Stomach (tissue), 9 donors: ENCODE measurements around the gene TCF7. TPM values are rescaled to one million over a fixed set of nuclear protein-coding genes. Genes with fewer than 3 reads are reported as not detected.

Experiments used
- DNase-seq, 2 donors: peaks; one replicate each; pipeline versions ENCODE4 v3.0.0 to v3.0.0-alpha.2; 2013 to 2019
- H3K27ac ChIP-seq, 5 donors: fragments of 200-600 bp in 4 of 5; sonication (generic) in 4 of 5; one replicate each; pipeline ENCODE4 v1.5.1; 2013 to 2019; ENCODE audit warnings: mild to moderate bottlenecking in 1 of 5, moderate library complexity in 1 of 5
- H3K27me3 ChIP-seq, 3 donors: fragments of 200-600 bp; sonication (generic); one replicate each; pipeline ENCODE4 v1.5.1; 2017 to 2019; ENCODE audit warnings: mixed run types in 1 of 3
- H3K36me3 ChIP-seq, 4 donors: fragments of 200-600 bp; sonication (generic); 1 replicate in 3 of 4; 2 replicates in 1 of 4; pipeline ENCODE4 v1.5.1; 2016 to 2019
- H3K4me1 ChIP-seq, 4 donors: fragments of 200-600 bp; sonication (generic); one replicate each; pipeline ENCODE4 v1.5.1; 2016 to 2019
- H3K4me3 ChIP-seq, 4 donors: fragments of 200-600 bp; sonication (generic) in 3 of 4; one replicate each; pipeline ENCODE4 v1.5.1; 2016 to 2019; ENCODE audit warnings: mild to moderate bottlenecking in 1 of 4
- H3K9me3 ChIP-seq, 4 donors: fragments of 200-600 bp; sonication (generic); one replicate each; pipeline ENCODE4 v1.5.1; 2016 to 2019
- EP300 ChIP-seq: sonication (generic); formaldehyde crosslinking; IDR thresholded peaks from one replicate; pipeline ENCODE4 v1.6.1; 2017; ENCODE audit warnings: antibody characterized with exemption
- POLR2A ChIP-seq, 4 donors: fragments of 450-650 bp; IDR thresholded peaks; one replicate each; pipeline ENCODE4 v1.6.1; 2016; ENCODE audit warnings: antibody characterized with exemption in 4 of 4, control low read depth in 2 of 4, mild to moderate bottlenecking in 1 of 4, moderate library complexity in 1 of 4
- POLR2AphosphoS5 ChIP-seq, 3 donors: sonication (generic); formaldehyde crosslinking; IDR thresholded peaks; one replicate each; pipeline ENCODE4 v1.6.1; 2016; ENCODE audit warnings: antibody characterized with exemption in 3 of 3
- WGBS, 5 donors: extraction: QIAGEN DNeasy Blood & Tissue Kit in 3 of 5; methylation state at CpG; one replicate each; pipeline versions ENCODE4 v1.1.5 to v1.1.7; 2013 to 2018; 5-methylcytosine and 5-hydroxymethylcytosine counted together
- intact Hi-C: fragments of 100-400 bp; cut with DNase I; formaldehyde crosslinking; loops from one replicate; pipeline ENCODE4 v1.15.1; 2023; ENCODE audit warnings: low total_unique reads
- polyA plus RNA-seq, 3 donors: library from polyadenylated mRNA; stranded (reverse); fragments of 200-250 nt; gene quantifications; one replicate each; pipeline ENCODE4 v1.2.3, GENCODE V29; 2013
- total RNA-seq, 5 donors: library from RNA; depleted of rRNA; stranded (reverse); fragments of >200 nt; gene quantifications; one replicate each; pipeline versions ENCODE4 v1.1.0 to v1.2.3, GENCODE V29; 2014 to 2016
- TF ChIP-seq, protein P1 (sequence below), 7 experiments: fragments of 450-650 bp in 4 of 7; fragments of 200-600 bp in 3 of 7; sonication (generic) in 3 of 7; IDR thresholded peaks; one replicate each; pipeline ENCODE4 v1.5.1; 2016 to 2019; ENCODE audit warnings: antibody characterized with exemption in 7 of 7, control low read depth in 2 of 7, mild to moderate bottlenecking in 1 of 7
- donor health status: healthy with polysubstance abuse.
- donor health status: Bipolar disorder and iron deficiency.
- donor health status: healthy.

The TCF7 gene
- total and polyA plus RNA-seq, 8 donors = 3.7 to 13.3 (median 5.4) TPM; not detected in 1

DNA sequence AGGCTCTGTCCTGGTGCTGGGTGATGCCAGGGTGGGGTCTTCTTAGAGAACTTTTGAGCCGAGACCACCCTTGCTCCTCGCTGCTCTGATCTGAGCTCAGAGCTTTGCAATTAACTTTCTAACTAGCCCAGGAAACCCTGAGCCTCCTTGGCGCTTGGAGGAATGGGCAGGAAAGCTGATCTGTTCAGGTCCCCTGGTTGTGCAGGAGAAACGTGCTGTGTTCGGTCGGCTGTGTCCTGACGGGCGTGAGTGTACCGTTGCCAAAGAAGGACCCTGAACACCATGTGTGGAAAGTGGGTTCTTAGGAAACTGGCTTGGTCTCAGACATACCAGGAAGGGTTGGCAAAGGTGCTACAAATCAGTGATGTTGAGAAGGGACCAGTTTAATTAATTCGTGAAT, 1.8 kb downstream of the TCF7 start:
- Histone ChIP-seq H3K36me3 (no peaks in the 10 kb centered on the region), H3K27ac (peak overlapping the region in 1 of 5 donors; percentile 52), H3K4me3 (peak overlapping the region in 2 of 4 donors; percentile 52 to 70), H3K27me3 (peaks cover 0 to 37% (median 11%) of the 10 kb centered on the region in 3 donors), H3K9me3 (no peaks in the 10 kb centered on the region), H3K4me1 (peaks cover 20 to 25% (median 23%) of the 10 kb centered on the region in 4 donors)
- no peak for DNase-seq
- WGBS, 5 donors = 82 to 96% (median 94%) methylated on average over 10 of the region's 10 CpGs
- intact Hi-C loops = no loop called here
- no peak for TF ChIP-seq EP300
- TF ChIP-seq POLR2AphosphoS5 (IDR thresholded peaks at IDR 0.05) = no peak
- TF ChIP-seq, protein P1, sequence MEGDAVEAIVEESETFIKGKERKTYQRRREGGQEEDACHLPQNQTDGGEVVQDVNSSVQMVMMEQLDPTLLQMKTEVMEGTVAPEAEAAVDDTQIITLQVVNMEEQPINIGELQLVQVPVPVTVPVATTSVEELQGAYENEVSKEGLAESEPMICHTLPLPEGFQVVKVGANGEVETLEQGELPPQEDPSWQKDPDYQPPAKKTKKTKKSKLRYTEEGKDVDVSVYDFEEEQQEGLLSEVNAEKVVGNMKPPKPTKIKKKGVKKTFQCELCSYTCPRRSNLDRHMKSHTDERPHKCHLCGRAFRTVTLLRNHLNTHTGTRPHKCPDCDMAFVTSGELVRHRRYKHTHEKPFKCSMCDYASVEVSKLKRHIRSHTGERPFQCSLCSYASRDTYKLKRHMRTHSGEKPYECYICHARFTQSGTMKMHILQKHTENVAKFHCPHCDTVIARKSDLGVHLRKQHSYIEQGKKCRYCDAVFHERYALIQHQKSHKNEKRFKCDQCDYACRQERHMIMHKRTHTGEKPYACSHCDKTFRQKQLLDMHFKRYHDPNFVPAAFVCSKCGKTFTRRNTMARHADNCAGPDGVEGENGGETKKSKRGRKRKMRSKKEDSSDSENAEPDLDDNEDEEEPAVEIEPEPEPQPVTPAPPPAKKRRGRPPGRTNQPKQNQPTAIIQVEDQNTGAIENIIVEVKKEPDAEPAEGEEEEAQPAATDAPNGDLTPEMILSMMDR (IDR thresholded peaks at IDR 0.05) = no peak

DNA sequence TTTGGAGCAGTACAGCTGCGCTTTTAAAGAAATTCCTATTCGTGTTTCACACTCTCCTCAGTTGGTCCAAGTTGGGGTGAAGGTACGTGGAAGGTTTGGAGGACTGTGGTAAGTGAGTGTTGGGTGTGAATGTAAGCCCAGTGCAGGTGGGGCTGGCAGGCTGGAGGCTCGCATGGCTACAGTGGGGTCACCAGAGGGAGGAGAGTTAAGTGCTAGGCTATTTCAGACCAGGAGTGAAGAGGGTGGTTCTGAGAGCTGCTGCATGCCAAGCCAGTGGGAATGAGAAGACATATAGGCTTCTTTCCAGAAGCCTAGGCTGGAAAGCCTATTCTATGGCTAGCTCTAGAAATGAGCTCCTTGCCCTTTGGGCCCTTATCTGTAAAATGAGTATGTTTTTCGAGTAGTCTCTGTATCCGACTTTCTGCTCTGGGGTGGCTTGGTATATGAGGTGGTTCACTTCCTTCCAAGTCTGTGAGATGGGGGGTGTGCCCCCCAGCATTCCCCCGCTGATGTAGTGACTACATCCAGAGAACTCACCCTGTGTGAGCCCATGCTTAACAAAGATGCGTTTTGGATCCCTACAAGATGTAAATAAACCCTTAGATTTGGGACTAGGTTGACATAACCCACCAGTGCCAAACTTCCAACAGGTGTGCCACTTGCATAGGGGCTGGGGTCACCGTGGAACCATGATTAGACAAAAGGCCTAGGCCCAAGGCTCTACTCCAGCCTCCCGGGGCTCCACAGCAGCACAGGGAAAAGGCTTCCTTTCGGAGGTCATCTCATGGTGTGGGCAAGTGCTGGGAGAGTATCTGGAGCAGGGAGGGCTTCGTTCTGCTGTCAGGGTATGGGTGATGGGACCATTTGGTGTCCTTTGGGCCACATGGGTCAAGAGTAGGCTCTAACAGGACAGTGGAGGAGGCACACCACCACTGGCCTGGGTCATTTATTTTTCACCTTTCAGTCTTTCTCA, 2.6 kb downstream of the TCF7 start:
- Histone ChIP-seq H3K4me1 (peaks cover 20 to 25% (median 23%) of the 10 kb centered on the region in 4 donors), H3K27ac (no peak overlapping the region), H3K9me3 (no peaks in the 10 kb centered on the region), H3K27me3 (peaks cover 0 to 30% (median 11%) of the 10 kb centered on the region in 3 donors), H3K36me3 (no peaks in the 10 kb centered on the region), H3K4me3 (peak overlapping the region in 1 of 4 donors; percentile 1)
- TF ChIP-seq POLR2AphosphoS5 (IDR thresholded peaks at IDR 0.05) (no peak), POLR2A (IDR thresholded peaks at IDR 0.05) (no peak), EP300 (no peak)
- TF ChIP-seq, protein P1 (IDR thresholded peaks at IDR 0.05) = no peak
- no peak for DNase-seq
- WGBS, 5 donors = 88 to 90% (median 89%) methylated on average over 12 of the region's 12 CpGs
- intact Hi-C loops = no loop called here

DNA sequence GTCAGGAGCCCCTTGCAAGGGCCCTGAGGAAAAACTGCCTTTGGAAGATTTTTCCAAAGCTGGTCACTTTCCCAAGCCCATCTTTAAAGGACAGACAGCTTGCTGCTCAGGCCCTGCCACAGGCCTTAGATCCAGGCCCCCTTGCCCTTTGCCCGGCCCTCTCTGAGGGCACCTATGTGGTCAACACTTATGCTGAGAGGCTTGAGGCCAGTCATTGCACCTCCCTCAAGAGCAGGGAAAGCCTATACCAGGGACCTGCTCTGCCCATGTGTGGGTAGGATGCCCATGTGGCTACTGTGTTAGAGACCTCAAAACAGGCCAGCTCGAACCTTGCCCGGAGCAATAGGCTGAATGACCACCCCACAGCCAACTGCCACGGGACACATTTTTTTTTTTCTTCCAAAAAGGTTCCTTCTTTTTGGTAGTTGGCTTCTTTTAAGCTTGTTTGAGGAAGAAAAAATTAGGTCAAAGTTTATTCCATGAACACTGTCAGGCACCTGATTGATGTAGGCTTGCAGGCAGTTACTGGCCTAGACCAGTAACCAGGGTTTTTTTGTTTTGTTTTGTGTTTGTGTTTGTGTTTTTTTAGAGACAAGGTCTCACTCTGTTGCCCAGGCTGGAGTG, 3.8 kb downstream of the TCF7 start:
- H3K4me3 ChIP-seq = no peak overlapping the region
- H3K36me3 ChIP-seq = peaks cover 0 to under 1% (median under 1%) of the 10 kb centered on the region in 4 donors
- H3K27me3 ChIP-seq = peaks cover 0 to 18% (median 6%) of the 10 kb centered on the region in 3 donors
- no peaks in the 10 kb centered on the region for H3K9me3 ChIP-seq
- intact Hi-C loops = no loop called here
- DNase-seq = no peak
- 82 to 93% (median 89%) methylated on average over 4 of the region's 4 CpGs for WGBS, 5 donors
- peaks cover 18 to 33% (median 20%) of the 10 kb centered on the region in 4 donors for H3K4me1 ChIP-seq
- TF ChIP-seq, protein P1 (IDR thresholded peaks at IDR 0.05) = no peak
- TF ChIP-seq POLR2A (IDR thresholded peaks at IDR 0.05) (no peak), EP300 (no peak), POLR2AphosphoS5 (IDR thresholded peaks at IDR 0.05) (no peak)
- no peak overlapping the region for H3K27ac ChIP-seq

DNA sequence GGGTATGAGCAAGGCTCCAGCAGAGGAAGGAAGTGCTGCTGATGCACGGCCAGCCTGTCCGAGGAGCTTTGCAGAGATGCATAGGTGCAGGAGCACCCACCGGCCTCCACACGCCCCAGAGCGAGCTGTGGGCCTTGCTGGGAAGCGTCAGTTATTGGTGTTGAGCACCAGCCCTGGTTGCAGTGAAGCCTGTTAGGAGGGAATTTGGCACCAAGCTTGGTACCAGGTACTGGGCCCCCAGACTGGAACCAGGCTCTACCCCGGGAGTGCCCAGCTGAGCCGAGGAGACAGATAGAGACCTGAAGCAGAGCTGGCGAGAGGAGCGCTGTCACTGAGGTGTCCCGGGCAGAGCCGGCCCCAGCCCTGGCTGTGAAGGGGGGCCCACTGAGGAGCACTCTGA, 5.2 kb downstream of the TCF7 start:
- peaks cover 10 to 32% (median 14%) of the 10 kb centered on the region in 4 donors for H3K4me1 ChIP-seq
- TF ChIP-seq POLR2A (IDR thresholded peaks at IDR 0.05) (no peak), EP300 (no peak), POLR2AphosphoS5 (IDR thresholded peaks at IDR 0.05) (no peak)
- TF ChIP-seq, protein P1 (IDR thresholded peaks at IDR 0.05) = no peak
- WGBS, 5 donors = 84 to 87% (median 86%) methylated on average over 12 of the region's 12 CpGs
- no peaks in the 10 kb centered on the region for H3K9me3 ChIP-seq
- intact Hi-C loops = no loop called here
- peaks cover 0 to 12% (median 0%) of the 10 kb centered on the region in 3 donors for H3K27me3 ChIP-seq
- H3K27ac ChIP-seq = no peak overlapping the region
- DNase-seq = no peak
- H3K36me3 ChIP-seq = peaks cover 0 to 6% (median 2%) of the 10 kb centered on the region in 4 donors
- no peak overlapping the region for H3K4me3 ChIP-seq
